SJCRH30 (cell line): ENCODE measurements around the gene DEFB112. TPM values are rescaled to one million over a fixed set of nuclear protein-coding genes. Genes with fewer than 3 reads are reported as not detected.

Source experiments
- DNase-seq, 2 experiments: peaks; one replicate each; pipeline ENCODE4 v3.0.0-alpha.2; 2015 to 2020
- H3K27ac ChIP-seq: fragments of 250-450 bp; sonication (Bioruptor Pico); 2 replicates; pipeline ENCODE4 v1.5.1; 2020; ENCODE audit warnings: mild to moderate bottlenecking, moderate library complexity
- H3K27me3 ChIP-seq: fragments of 250-450 bp; sonication (Bioruptor Pico); 2 replicates; pipeline ENCODE4 v1.5.1; 2020; ENCODE audit warnings: mild to moderate bottlenecking, moderate library complexity
- H3K36me3 ChIP-seq: fragments of 250-450 bp; sonication (Bioruptor Pico); 2 replicates; pipeline ENCODE4 v1.5.1; 2020; ENCODE audit warnings: mild to moderate bottlenecking, moderate library complexity
- H3K4me1 ChIP-seq: fragments of 250-450 bp; sonication (Bioruptor Pico); 2 replicates; pipeline ENCODE4 v1.5.1; 2020; ENCODE audit warnings: mild to moderate bottlenecking, moderate library complexity
- H3K4me3 ChIP-seq: fragments of 250-450 bp; sonication (Bioruptor Pico); 2 replicates; pipeline ENCODE4 v1.5.1; 2020; ENCODE audit warnings: mild to moderate bottlenecking, moderate library complexity
- H3K9me3 ChIP-seq: fragments of 250-450 bp; sonication (Bioruptor Pico); replicated peaks from 2 replicates; pipeline ENCODE4 v1.5.1; 2020; ENCODE audit warnings: mild to moderate bottlenecking, moderate library complexity
- total RNA-seq: library from RNA; depleted of rRNA; stranded (reverse); fragments of >200 nt; shearing (Covaris generic); gene quantifications from 2 replicates; pipeline ENCODE4 v1.2.3, GENCODE V29; 2014; rRNA removed

The DEFB112 gene
- total RNA-seq, 1 experiment from 2014 or later: not detected

DNA sequence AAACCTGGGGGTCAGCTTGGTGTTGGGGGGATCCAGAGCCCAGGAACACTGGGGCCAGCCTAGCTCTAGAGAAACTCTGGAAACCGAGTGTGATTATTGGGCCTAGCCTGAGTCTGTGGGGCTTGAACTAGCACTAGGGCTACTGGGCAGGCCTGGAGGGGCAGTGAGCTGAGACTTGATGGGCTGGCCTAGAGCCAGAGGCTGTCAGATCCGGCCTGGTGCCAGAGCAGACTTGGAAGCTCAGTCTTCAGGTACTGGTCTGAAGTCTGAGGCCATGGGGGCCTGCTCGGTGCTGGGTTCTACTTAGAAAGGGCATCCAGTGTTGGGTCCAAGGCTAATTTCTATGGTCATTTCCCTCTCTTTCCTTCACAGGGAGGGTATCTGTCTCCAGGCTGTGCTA, 2.7 kb downstream of the DEFB112 start:
- DNase-seq: no peak
- Histone ChIP-seq H3K9me3 (no peaks in the 10 kb centered on the region), H3K27me3 (no peaks in the 10 kb centered on the region), H3K36me3 (no peaks in the 10 kb centered on the region), H3K4me3 (no peak overlapping the region), H3K4me1 (no peaks in the 10 kb centered on the region), H3K27ac (no peak overlapping the region)

- DNase-seq: peak; percentile 9 to 24
- Histone ChIP-seq H3K4me3 (no peak overlapping the region), H3K36me3 (no peaks in the 10 kb centered on the region), H3K9me3 (no peaks in the 10 kb centered on the region), H3K27me3 (no peaks in the 10 kb centered on the region), H3K27ac (no peak overlapping the region), H3K4me1 (no peaks in the 10 kb centered on the region)
Measured at GRCh38 chr6:50030777-50031562, 18.8 kb downstream of the DEFB112 start.

- H3K27ac ChIP-seq: no peak overlapping the region
Measured at GRCh38 chr6:50030350-50030749, 19.4 kb downstream of the DEFB112 start.

GRCh38 chr6:50025258-50025657, 24.5 kb downstream of the DEFB112 start:
- Histone ChIP-seq H3K4me3 (no peak overlapping the region), H3K36me3 (no peaks in the 10 kb centered on the region), H3K9me3 (no peaks in the 10 kb centered on the region), H3K27ac (no peak overlapping the region), H3K27me3 (no peaks in the 10 kb centered on the region), H3K4me1 (no peaks in the 10 kb centered on the region)
- DNase-seq: no peak

More at GRCh38 chr6:50030350-50030749, 19.4 kb downstream of the DEFB112 start:
- H3K9me3 ChIP-seq: no peaks in the 10 kb centered on the region
- no peaks in the 10 kb centered on the region for H3K27me3 ChIP-seq
- no peaks in the 10 kb centered on the region for H3K36me3 ChIP-seq
- DNase-seq: no peak
- no peak overlapping the region for H3K4me3 ChIP-seq
- no peaks in the 10 kb centered on the region for H3K4me1 ChIP-seq

DNA sequence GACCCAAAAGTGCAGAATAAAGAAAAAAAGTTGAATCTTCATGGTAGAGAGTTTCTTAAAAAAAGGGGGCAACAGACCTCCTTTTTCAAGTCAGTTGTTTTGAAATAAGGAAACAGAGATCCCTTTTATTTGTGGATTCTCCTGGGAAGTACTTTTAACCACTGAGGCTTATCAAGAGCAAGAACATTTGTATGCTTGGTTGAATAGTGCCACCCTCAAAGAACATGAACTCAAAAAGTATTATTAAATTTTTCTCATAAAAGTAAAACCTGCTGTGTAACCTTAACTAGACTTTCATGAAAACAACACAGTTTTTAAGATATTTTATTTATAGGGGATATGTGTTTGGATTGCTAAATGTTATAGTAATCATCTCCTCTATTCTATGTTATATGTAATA, 27.8 kb downstream of the DEFB112 start, which contains the start of gene DEFB110:
TSS of gene DEFB110 (minus strand) at position 101 of the 400 bp plus-strand sequence. CDS start at position 42, 59 bp downstream.
- Histone ChIP-seq H3K36me3 (no peaks in the 10 kb centered on the region), H3K27ac (no peak within 1 kb of the TSS), H3K27me3 (no peaks in the 10 kb centered on the region), H3K9me3 (no peaks in the 10 kb centered on the region), H3K4me1 (no peaks in the 10 kb centered on the region), H3K4me3 (no peak within 1 kb of the TSS)
- no peak for DNase-seq

GRCh38 chr6:50007819-50008218, 41.9 kb downstream of the DEFB112 start:
- no peak overlapping the region for H3K27ac ChIP-seq
- no peak overlapping the region for H3K4me3 ChIP-seq
- no peaks in the 10 kb centered on the region for H3K9me3 ChIP-seq
- no peaks in the 10 kb centered on the region for H3K4me1 ChIP-seq
- DNase-seq: no peak
- no peaks in the 10 kb centered on the region for H3K27me3 ChIP-seq
- H3K36me3 ChIP-seq: no peaks in the 10 kb centered on the region

DNA sequence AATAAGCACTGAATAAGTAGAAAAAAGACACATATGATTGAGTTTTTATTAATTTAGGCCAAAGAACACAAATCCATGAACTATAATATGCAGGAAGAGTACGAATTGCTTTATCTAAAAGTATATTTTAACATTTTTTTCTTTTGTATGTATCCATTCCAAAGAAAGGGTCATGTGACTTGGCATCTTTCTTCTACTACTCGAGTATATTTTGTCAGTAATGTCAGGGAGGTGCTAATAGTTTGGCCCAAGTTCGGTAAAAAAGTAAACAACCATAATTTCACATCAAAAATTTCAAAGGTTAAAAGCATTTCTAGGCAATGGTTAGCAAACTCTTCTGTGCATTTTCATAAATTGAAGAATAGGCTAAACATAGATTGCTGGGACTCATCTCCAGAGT, 46.6 kb downstream of the DEFB112 start:
- Histone ChIP-seq H3K9me3 (no peaks in the 10 kb centered on the region), H3K27me3 (no peaks in the 10 kb centered on the region), H3K4me3 (no peak overlapping the region), H3K4me1 (no peaks in the 10 kb centered on the region), H3K36me3 (no peaks in the 10 kb centered on the region), H3K27ac (no peak overlapping the region)
- no peak for DNase-seq

GRCh38 chr6:49995278-49995677, 54.5 kb downstream of the DEFB112 start:
- DNase-seq: no peak
- Histone ChIP-seq H3K4me3 (no peak overlapping the region), H3K27ac (no peak overlapping the region), H3K9me3 (no peaks in the 10 kb centered on the region), H3K4me1 (no peaks in the 10 kb centered on the region), H3K36me3 (no peaks in the 10 kb centered on the region), H3K27me3 (no peaks in the 10 kb centered on the region)

Other genes with a start within 250 kb of the DEFB112 start
- gene CRISP1, start 183.4 kb downstream of the DEFB112 start, total RNA-seq: not detected in 2 replicates
- not detected in 2 replicates for gene DEFB114, start 85.8 kb downstream of the DEFB112 start, total RNA-seq
- not detected in 2 replicates for gene DEFB113, start 80.3 kb downstream of the DEFB112 start, total RNA-seq
- not detected in 2 replicates for gene DEFB110, start 27.9 kb downstream of the DEFB112 start, total RNA-seq